Peyer's patch (tissue), 4 donors: ENCODE results near the gene KRT4. TPM values are rescaled to one million over a fixed set of nuclear protein-coding genes. Genes with fewer than 3 reads are reported as not detected.

ENCODE experiments used
- DNase-seq, 3 donors: peaks; one replicate each; pipeline ENCODE4 v3.0.0-alpha.2; 2017 to 2019
- H3K27ac ChIP-seq, 4 donors: fragments of 200-600 bp; sonication (generic); one replicate each; pipeline ENCODE4 v1.5.1; 2016 to 2019
- H3K27me3 ChIP-seq, 2 donors: fragments of 200-600 bp; sonication (generic); one replicate each; pipeline ENCODE4 v1.5.1; 2019
- H3K36me3 ChIP-seq, 3 donors: fragments of 200-600 bp; sonication (generic); one replicate each; pipeline ENCODE4 v1.5.1; 2016 to 2019
- H3K4me1 ChIP-seq, 4 donors: fragments of 200-600 bp; sonication (generic); one replicate each; pipeline ENCODE4 v1.5.1; 2016 to 2019
- H3K4me3 ChIP-seq, 4 donors: fragments of 200-600 bp; sonication (generic); 1 replicate in 3 of 4; 2 replicates in 1 of 4; pipeline ENCODE4 v1.5.1; 2016 to 2019; ENCODE audit warnings: mild to moderate bottlenecking in 1 of 4
- H3K9me3 ChIP-seq, 4 donors: fragments of 200-600 bp; sonication (generic); one replicate each; pipeline ENCODE4 v1.5.1; 2016 to 2019; ENCODE audit warnings: mild to moderate bottlenecking in 1 of 4
- CTCF ChIP-seq, 6 experiments: fragments of 450-650 bp in 4 of 6; fragments of 200-600 bp in 2 of 6; sonication (generic) in 1 of 6; IDR thresholded peaks; one replicate each; pipeline ENCODE4 v1.5.1; 2017 to 2019; ENCODE audit warnings: antibody characterized with exemption in 6 of 6, mild to moderate bottlenecking in 3 of 6, moderate library complexity in 1 of 6
- POLR2A ChIP-seq, 2 donors: fragments of 450-650 bp; IDR thresholded peaks; one replicate each; pipeline ENCODE4 v1.5.1; 2017; ENCODE audit warnings: antibody characterized with exemption in 2 of 2, mild to moderate bottlenecking in 2 of 2, moderate library complexity in 2 of 2
- total RNA-seq, 4 donors: library from RNA; depleted of rRNA; stranded (reverse); fragments of >200 nt; gene quantifications; one replicate each; pipeline ENCODE4 v1.1.0, GENCODE V29; 2016

The KRT4 gene
- total RNA-seq, 4 donors from 2014 or later = not detected

GRCh38 chr12:52821826-52822660 lies 8.1 kb upstream of the KRT4 start:
- Histone ChIP-seq H3K36me3 (no peaks in the 10 kb centered on the region), H3K27ac (no peak overlapping the region), H3K4me3 (no peak overlapping the region), H3K27me3 (no peaks in the 10 kb centered on the region), H3K9me3 (no peaks in the 10 kb centered on the region), H3K4me1 (peaks cover 0 to 10% (median 0%) of the 10 kb centered on the region in 4 donors)
- TF ChIP-seq CTCF (IDR thresholded peaks at IDR 0.05) (no peak), POLR2A (IDR thresholded peaks at IDR 0.05) (no peak)
- DNase-seq = no peak

GRCh38 chr12:52821071-52821730 lies 7.3 kb upstream of the KRT4 start:
- Histone ChIP-seq H3K36me3 (no peaks in the 10 kb centered on the region), H3K4me3 (no peak overlapping the region), H3K27ac (no peak overlapping the region), H3K9me3 (no peaks in the 10 kb centered on the region), H3K27me3 (no peaks in the 10 kb centered on the region), H3K4me1 (peaks cover 0 to 10% (median 0%) of the 10 kb centered on the region in 4 donors)
- TF ChIP-seq POLR2A (IDR thresholded peaks at IDR 0.05) (no peak), CTCF (IDR thresholded peaks at IDR 0.05) (no peak)
- DNase-seq = no peak

- DNase-seq = no peak
- Histone ChIP-seq H3K4me3 (no peak overlapping the region), H3K27me3 (no peaks in the 10 kb centered on the region), H3K9me3 (no peaks in the 10 kb centered on the region), H3K27ac (no peak overlapping the region), H3K4me1 (peaks cover 0 to 10% (median 0%) of the 10 kb centered on the region in 4 donors), H3K36me3 (no peaks in the 10 kb centered on the region)
- TF ChIP-seq POLR2A (IDR thresholded peaks at IDR 0.05) = no peak
Measured at GRCh38 chr12:52820521-52820920, 6.6 kb upstream of the KRT4 start.

- DNase-seq = no peak
- TF ChIP-seq CTCF (IDR thresholded peaks at IDR 0.05) (no peak), POLR2A (IDR thresholded peaks at IDR 0.05) (no peak)
- H3K36me3 ChIP-seq = no peaks in the 10 kb centered on the region
Measured at GRCh38 chr12:52819731-52820510, 6.0 kb upstream of the KRT4 start.

GRCh38 chr12:52818887-52819420 lies 5.0 kb upstream of the KRT4 start:
- TF ChIP-seq POLR2A (IDR thresholded peaks at IDR 0.05) = no peak
- no peak for DNase-seq

More at GRCh38 chr12:52819731-52820510, 6.0 kb upstream of the KRT4 start:
- Histone ChIP-seq H3K4me3 (no peak overlapping the region), H3K27ac (no peak overlapping the region), H3K4me1 (peaks cover 0 to 10% (median 0%) of the 10 kb centered on the region in 4 donors), H3K27me3 (no peaks in the 10 kb centered on the region), H3K9me3 (no peaks in the 10 kb centered on the region)

GRCh38 chr12:52818388-52818787 lies 4.5 kb upstream of the KRT4 start:
- no peaks in the 10 kb centered on the region for H3K9me3 ChIP-seq

More at GRCh38 chr12:52818887-52819420, 5.0 kb upstream of the KRT4 start:
- Histone ChIP-seq H3K9me3 (no peaks in the 10 kb centered on the region), H3K27ac (no peak overlapping the region), H3K27me3 (no peaks in the 10 kb centered on the region), H3K4me3 (no peak overlapping the region), H3K4me1 (peaks cover 0 to 10% (median 0%) of the 10 kb centered on the region in 4 donors), H3K36me3 (no peaks in the 10 kb centered on the region)

More at GRCh38 chr12:52818388-52818787, 4.5 kb upstream of the KRT4 start:
- DNase-seq = no peak
- H3K27me3 ChIP-seq = no peaks in the 10 kb centered on the region
- H3K4me3 ChIP-seq = no peak overlapping the region
- H3K36me3 ChIP-seq = no peaks in the 10 kb centered on the region
- H3K27ac ChIP-seq = no peak overlapping the region
- TF ChIP-seq CTCF (IDR thresholded peaks at IDR 0.05) (no peak), POLR2A (IDR thresholded peaks at IDR 0.05) (no peak)
- H3K4me1 ChIP-seq = peaks cover 0 to 10% (median 0%) of the 10 kb centered on the region in 4 donors
